ENCODE measurements around the gene SLC34A3.
A peak's percentile ranks its signal among the peaks of the same experiment; 100 is the strongest.
"Not testable (repeated sequence)": the region's sequence is repeated elsewhere in the genome, so short reads cannot be mapped to it uniquely, and the experiment has no call there.

SLC34A3 gene

DNA sequence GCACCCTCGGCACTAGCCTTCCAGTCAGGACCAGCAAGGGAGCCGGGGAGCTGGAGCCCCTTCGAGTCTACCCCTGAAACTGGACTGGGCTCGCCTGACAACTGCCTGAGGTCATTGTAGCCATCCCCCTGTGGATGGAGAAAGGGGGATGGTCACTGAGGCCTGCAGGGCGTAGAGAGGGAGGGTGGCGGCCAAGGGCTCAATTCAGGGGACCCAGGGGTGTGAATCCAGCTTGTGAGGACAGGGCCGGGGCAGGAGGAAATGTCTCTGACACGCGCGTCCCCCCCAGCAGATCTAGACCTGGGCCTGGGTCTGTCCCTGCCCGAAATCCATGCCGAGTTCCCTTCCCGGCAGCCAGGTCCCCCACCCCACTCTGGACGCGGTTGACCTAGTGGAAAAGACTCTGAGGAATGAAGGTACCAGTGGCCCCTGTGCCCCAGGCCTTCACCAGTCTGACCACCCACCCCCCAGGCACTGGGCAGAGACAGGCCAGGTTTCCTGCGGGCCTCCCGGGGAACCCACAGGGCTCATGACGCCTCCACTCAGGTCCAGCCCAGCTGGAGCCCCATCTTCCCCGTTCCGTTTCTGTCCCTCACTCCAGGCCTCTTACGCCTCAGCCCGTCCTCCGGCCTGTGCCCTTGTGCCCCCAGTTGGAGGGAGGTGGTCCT lies 805 bp downstream of the SLC34A3 start:
- DNase-seq = no peak

- DNase-seq = no peak
Measured at GRCh38 chr9:137232101-137232500, 1.4 kb downstream of the SLC34A3 start.

DNA sequence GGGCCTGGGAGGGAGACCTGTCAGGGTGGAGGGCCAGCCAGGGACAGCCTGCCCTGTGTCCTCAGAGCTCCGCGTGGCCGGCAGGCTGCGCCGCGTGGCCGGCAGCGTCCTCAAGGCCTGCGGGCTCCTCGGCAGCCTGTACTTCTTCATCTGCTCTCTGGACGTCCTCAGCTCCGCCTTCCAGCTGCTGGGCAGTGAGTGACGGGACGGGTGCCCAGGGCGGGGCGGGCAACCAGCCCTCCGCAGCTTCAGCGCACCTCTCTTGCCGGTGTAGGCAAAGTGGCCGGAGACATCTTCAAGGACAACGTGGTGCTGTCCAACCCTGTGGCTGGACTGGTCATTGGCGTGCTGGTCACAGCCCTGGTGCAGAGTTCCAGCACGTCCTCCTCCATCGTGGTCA lies 1.8 kb downstream of the SLC34A3 start:
- DNase-seq = no peak

DNA sequence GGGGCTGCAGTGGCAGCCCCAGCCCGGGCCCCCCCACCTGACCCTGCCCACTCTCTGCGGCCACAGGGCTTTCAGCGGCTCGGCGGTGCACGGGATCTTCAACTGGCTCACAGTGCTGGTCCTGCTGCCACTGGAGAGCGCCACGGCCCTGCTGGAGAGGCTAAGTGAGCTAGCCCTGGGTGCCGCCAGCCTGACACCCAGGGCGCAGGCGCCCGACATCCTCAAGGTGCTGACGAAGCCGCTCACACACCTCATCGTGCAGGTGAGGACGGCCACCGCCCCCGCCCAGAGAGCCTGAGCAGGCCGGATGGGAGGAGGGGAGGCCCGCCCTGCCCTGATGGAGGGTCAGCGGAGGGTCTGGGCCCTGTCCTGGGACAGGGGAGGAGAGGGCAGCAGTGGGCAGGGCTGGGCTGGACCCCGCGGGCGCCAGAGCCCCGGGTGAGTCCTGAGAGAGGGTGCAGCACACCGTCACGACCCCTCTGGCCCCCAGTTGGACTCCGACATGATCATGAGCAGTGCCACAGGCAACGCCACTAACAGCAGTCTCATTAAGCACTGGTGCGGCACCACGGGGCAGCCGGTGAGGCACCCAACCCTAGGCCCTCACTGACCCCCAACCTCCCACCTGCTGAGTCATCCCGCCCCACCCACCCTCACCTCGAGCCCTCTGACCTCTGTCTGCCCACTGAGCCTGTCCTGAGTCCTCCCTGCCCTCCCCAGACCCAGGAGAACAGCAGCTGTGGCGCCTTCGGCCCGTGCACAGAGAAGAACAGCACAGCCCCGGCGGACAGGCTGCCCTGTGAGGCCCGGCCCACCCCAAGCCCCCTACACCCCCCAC lies 2.7 kb downstream of the SLC34A3 start:
- no peak for DNase-seq

DNA sequence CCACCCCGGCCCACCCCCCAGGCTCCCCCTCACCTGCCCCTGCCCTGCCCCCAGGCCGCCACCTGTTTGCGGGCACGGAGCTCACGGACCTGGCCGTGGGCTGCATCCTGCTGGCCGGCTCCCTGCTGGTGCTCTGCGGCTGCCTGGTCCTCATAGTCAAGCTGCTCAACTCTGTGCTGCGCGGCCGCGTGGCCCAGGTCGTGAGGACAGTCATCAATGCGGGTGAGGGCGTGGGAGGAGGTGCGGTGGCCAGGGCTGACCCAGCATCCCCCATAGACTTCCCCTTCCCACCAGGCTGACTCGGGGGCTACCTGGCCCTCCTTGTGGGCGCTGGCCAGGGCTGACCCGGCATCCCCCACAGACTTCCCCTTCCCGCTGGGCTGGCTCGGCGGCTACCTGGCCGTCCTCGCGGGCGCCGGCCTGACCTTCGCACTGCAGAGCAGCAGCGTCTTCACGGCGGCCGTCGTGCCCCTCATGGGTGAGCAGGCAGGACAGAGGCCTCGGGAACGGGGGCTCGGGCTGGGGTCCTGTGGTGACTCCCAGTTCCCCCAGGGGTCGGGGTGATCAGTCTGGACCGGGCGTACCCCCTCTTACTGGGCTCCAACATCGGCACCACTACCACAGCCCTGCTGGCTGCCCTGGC lies 3.5 kb downstream of the SLC34A3 start:
- DNase-seq = no peak

DNA sequence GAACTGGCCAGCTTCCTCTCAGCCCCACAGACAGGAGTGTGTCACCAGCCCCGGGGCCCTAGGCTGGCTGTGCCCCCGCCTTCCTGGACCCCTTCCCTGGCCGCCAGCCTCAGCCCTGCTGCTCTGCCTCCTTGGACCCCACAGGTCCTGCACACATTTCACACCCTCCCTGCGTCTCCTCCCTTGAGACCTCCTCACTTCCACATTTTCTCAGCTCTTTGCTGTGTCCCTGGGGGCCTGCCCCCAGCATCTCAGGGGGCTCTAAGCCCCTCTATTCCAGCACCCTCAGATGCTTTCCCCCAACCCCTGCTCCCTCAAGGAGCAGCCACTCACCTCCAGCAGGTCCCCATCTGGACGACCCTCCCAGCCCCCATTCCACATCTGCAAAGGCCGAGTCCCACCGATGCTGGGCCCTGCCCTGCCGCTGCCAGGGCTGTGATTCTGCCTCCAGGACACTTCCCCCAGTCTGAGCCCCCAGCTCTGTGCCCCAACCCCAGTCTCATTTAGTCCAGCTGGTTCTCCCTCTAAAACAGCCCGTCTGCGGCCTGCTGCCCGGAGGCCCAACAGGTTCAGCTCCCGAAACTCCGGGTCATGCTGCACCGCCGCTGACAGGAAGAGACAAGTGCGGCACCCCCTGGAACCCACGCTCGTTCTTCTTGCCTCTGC lies 4.2 kb downstream of the SLC34A3 start:
- no peak for DNase-seq

- DNase-seq = no peak
Measured at GRCh38 chr9:137235424-137236237, 4.9 kb downstream of the SLC34A3 start.

- peak; percentile 71 for DNase-seq
Measured at GRCh38 chr9:137236238-137236935, 5.7 kb downstream of the SLC34A3 start.

- DNase-seq = no peak
Measured at GRCh38 chr9:137236936-137237421, 6.3 kb downstream of the SLC34A3 start.

DNA sequence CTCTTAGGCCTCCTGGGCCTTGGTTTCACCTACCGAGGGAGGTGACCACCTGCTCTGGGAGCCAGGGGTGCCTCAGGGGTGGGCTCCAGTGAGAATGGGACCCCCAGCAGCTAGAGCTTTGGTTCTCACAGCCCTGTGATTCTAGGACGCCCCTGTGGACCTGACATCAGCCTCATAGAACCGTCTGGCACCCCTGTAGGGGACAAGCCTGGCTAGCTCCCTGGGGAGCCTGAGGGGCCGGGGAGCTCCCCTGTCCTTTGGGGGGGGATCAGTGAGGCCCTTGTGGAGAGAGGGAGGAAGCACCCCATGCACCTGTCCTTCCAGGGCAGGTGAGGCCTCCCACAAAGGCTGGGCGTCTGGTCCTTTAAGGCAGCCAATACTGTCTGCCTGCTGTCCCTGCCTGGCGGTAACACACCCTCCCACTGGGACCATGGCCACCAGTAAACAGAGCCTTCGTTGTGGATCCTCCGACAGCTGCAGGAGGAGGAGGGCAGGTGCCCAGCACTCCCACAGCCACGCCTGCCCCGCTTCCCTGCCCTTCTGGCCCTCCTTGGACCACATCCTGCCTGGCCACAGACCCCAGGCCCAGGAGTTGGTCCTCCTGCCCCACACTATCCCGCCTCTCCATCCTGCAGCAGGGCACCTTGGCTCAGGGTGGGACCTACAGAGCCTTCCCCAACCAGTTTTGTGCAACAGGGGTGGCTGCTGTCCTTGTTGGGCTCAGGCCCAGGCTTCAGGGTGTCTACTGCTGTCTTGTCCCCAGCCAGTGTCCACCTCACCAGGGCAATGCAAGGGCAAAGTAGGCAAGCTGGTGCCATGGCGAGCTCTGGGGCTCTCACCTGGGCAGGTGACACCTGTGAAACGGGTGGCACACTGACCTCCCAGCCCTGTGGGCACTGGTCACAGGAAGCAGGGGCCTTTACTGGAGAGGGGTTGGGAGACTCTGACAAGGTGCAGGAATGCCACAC lies 7.3 kb downstream of the SLC34A3 start:
- DNase-seq = no peak

DNA sequence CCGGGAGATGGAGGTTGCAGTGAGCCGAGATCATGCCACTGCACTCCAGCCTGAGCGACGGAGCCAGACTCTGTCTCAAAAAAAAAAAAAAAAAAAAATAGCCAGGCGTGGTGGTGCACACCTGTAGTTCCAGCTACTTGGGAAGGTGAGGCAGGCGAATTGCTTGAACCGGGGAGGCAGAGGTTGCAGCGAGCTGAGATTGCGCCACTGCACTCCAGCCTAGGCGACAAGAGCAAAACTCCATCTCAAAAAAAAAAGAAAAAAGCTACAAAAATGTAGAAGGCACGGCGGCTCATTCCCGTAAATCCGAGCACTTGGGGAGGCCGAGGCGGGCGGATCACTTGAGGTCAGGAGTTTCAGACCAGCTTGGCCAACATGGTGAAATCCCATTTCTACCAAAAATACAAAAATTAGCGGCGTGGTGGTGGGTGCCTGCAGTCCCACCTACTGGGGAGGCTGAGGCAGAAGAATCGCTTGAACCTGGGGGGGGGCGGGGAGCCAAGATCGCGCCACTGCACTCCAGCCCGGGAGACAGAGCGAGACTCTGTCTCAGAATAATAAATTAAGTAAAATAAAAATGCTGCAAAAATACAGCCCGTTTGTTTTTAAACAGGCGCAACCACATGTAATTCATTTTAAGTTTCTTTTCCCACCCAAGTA lies 9.0 kb downstream of the SLC34A3 start:
- DNase-seq = not testable (repeated sequence)

- DNase-seq = peak; percentile 31
Measured at GRCh38 chr9:137240318-137240840, 9.7 kb downstream of the SLC34A3 start.

DNA sequence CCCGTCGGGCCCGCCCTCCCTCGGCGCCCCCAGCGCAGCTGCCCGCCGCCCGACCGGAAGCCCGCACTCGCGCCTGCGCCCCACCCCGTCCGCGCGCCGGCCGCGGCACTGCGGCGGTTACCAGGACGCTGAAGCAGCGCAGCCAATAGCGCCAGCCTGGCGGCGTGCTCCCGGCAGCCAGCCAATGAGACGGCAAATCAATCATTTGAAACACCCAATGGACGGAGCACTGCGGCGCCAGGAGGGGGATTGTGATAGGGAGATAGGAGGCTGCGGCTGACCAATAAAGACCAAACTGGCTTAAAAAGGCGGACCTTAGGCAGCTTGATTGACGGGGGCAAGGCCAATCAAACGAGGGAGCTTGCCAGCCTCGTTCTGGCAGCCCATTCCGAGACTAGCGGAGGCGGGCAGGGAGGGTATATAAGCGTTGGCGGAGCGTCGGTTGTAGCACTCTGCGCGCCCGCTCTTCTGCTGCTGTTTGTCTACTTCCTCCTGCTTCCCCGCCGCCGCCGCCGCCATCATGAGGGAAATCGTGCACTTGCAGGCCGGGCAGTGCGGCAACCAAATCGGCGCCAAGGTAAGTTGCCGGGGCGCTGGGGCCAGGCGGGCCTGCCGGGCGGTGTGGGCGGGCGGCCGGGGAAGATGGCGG lies 10.3 kb downstream of the SLC34A3 start, which contains the start of gene TUBB4B:
TUBB4B (plus strand) TSS at position 447 of the 649 bp plus-strand sequence; CDS start at position 521, 74 bp downstream.
- peak; percentile 99 for DNase-seq

DNA sequence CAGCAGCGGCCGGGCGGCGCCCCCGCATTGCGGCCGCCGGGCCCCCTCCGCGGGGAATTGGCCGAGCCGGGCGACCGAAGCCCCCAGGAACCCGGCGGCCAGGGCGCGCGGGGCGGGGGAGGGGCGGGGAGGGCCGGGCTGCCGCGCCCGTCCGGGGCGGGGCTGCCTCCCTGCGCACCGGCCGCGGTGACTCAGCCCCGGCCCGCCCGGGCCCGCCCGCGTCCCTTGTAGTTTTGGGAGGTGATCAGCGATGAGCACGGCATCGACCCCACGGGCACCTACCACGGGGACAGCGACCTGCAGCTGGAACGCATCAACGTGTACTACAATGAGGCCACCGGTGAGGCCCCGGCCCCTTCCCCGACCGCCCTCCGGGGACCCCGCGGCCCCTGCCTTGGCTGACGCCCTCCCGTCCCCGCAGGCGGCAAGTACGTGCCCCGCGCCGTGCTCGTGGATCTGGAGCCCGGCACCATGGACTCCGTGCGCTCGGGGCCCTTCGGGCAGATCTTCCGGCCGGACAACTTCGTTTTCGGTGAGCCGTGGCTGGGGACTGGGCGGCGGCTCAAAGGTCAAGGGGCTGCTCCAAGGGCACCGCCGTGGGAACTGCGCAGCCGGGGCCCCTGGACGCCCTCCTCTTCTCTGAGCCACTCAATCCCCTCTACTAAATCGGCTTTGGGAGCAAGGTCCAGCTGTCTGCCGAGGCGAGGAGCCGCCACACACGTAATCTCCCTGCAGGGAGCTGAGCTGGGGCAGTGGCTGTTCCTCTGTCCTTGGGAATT lies 11.0 kb downstream of the SLC34A3 start:
- DNase-seq = no peak

DNA sequence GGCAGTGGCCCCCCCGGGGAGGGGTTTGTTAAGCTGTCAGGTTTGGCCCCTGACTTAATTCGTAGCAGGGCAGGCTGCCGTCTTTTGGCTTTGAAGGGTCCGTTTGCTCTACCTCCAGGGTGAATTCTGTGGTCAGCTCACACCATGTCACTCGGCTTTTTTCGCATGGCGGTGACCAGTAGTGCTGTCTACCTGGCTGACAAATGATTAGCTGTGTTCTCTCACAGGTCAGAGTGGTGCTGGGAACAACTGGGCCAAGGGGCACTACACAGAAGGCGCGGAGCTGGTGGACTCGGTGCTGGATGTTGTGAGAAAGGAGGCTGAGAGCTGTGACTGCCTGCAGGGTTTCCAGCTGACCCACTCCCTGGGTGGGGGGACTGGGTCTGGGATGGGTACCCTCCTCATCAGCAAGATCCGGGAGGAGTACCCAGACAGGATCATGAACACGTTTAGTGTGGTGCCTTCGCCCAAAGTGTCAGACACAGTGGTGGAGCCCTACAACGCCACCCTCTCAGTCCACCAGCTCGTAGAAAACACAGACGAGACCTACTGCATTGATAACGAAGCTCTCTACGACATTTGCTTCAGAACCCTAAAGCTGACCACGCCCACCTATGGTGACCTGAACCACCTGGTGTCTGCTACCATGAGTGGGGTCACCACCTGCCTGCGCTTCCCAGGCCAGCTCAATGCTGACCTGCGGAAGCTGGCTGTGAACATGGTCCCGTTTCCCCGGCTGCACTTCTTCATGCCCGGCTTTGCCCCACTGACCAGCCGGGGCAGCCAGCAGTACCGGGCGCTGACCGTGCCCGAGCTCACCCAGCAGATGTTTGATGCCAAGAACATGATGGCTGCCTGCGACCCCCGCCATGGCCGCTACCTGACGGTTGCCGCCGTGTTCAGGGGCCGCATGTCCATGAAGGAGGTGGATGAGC lies 11.8 kb downstream of the SLC34A3 start:
- DNase-seq = no peak

DNA sequence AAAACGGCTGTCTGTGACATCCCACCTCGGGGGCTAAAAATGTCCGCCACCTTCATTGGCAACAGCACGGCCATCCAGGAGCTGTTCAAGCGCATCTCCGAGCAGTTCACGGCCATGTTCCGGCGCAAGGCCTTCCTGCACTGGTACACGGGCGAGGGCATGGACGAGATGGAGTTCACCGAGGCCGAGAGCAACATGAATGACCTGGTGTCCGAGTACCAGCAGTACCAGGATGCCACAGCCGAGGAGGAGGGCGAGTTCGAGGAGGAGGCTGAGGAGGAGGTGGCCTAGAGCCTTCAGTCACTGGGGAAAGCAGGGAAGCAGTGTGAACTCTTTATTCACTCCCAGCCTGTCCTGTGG lies 12.5 kb downstream of the SLC34A3 start:
- not testable (repeated sequence) for DNase-seq

Data from DMS79 (cell line).